SIG-M5 treated with dmso at 0.1 percent for 504 hours (cell line): Measurements from ENCODE around the gene SLC16A2.

Source experiments
- DNase-seq: peaks from one replicate; lab custom pipeline; 2025; ENCODE audit not compliant: unreplicated experiment; lab: John Stamatoyannopoulos, UW

The SLC16A2 gene

DNA sequence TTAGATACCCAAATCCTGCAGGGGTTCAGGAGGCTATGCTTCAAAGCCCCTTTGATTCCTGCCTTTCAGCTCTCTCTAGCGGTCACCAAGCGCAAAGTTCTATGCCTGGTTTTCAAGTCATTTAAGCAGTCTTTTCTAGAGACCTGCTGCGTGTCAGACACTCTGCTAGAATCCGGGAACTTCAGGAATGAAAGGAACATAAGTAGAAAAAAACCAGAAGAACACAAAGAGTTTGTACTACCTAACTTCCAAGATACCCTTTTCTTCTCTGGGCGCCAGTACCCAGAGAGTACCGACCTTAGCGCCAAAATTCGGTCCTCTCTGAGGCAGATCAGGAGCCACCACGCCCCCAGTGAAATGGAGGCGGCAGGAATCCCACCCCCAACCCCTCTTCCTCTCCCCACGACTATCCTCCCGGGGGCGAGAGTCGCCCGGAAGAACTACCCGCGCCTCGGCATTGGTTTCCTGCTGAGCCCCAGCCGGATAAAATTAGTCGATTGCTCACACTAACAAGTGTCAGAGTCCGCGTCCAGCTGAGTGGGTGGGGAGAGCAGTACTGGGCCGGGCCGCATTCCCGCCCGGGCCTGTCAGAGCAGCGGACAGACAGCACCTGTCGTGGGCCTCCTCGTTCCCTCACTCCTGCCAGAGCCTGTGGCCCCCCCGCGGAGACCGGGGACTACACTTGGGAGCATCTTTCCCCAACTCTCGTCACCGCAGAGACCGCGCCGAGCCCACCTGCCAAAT is 114.3 kb downstream of the SLC16A2 start:
- DNase-seq: no peak

DNA sequence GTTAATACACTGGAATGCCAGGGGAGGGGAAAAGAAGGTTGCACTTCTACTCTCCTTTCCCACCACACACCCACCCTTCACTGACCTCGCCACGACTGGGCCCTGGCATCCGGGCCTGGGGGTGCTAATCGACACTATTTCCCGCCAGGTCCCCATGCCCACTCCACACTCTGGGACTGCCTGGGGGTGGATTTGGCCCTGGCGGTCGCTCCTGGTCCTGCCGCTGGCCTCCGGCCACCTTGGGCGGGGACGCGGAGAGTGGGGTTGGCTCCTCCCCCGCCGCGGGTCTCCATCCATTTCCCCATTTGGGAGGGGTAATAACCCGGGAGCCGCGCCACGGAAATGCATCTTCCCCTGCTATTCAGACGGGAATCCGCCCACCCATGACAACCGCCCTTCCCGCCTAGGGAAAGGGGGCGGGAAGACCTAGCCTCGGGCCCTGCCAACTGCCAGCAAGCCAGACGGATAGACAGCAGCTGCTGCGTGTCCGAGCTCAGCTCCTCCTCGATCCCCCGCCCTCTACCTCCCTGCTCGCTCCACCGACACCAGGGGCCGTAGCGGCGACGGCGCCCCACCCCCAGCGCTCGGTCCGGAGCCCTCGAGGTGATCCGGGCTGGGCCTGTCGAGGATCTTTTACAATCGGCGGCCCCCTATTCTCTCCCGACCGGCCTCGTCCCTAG is 115.0 kb downstream of the SLC16A2 start:
- DNase-seq: no peak

DNA sequence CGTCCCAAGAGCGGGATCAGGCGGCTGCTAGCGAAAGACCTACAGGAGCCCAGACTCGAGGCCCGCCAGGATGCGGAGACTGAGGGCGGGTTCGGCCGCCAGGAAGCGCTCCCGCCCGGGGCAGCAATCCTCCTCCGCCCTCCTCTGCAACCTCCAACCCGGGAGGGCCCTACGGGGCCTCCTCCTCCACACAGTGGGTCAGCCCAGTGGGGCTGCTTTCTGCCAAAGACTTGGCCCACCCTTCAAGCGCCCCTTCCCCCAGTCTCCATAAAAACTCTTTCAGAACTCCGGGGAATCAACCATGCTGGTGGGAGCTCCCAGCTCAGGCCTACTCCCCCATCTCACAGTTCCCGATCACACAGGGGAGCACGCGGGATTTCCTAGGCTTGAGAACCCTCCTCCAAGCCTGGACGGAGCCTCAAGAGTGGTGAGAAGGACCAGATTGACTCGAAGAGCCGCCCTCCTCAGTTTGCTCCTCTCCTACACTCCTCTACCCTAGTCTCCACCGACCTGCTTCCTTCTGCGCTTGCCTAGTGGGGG is 115.6 kb downstream of the SLC16A2 start:
- DNase-seq: no peak

DNA sequence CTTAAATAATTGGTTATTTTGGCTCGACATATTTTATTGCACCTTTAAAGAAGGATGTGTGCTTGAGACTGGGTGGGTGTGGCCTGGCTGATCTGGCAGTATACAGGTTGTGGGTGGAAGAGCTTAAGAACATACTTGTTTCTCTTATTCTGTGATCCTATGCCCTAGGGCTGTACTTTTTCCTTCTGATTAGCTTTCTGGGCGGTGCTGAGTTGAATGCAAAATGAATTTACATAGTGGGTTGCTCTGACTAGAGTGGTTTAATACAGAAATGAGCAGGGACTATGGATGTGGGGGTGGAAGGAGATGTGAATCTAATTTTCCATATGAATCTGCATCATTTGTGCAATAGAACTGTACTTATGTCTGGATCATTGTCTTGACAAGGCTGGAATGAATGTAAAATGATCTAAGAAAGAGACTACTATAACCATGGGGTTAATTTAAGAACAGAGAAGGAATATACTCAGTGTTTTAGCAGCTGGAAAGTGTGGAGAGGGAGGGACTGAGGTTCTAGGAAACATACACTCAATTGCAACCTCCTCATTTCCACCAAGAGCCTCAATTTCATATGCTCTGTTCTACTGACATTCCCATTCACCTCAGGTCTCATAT is 119.4 kb downstream of the SLC16A2 start:
- no peak for DNase-seq

DNA sequence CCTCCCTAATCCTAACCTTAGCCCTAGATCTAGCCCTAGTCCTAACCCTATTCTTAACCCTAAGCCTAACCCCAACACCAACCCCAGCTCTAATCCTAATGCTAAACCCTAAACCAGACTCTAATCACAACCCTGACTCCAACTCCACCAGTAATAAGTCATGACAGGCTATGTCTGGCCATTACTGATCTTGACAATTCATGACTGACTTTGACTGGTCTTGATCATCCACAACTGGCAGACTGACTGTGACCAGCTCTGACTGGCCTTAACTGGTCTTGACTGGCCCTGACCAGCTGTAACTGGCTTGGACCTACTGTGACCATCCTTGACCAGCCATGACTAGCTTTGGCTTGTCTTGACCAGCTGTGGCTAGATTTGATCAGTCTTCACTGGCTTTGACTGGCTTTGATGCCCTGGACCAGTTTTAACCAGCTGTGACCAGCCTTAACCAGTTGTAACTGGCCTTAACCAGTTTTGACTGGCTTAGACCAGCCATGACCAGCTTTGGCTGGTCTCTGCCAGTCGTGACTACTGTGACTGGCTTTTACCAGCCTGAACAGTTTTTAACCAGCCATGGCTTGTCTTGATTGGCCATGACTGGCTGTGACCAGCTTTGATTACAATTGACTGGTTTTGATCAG is 124.7 kb downstream of the SLC16A2 start:
- no peak for DNase-seq

DNA sequence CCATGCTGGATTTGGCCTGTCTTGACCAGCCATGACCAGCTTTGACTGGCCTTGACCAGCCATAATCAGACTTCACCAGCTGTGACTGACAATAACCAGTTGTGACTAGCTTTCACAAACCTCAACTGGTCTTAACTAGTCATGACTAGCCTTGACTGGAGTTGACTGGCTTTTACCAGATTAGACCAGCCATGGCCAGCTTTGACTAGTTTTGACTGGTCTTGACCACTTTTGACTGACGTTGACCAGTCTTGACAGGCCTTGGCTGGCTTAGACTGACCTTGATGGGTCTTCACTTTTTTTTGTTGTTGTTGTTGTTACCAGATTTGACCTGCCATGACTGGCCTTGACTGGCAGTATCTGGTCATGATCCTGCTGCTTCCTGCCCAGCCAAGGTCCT is 125.7 kb downstream of the SLC16A2 start:
- no peak for DNase-seq

GRCh38 chrX:74550295-74550802 is 129.1 kb downstream of the SLC16A2 start:
- peak; percentile 68 for DNase-seq

GRCh38 chrX:74551934-74552333 is 130.6 kb downstream of the SLC16A2 start:
- DNase-seq: no peak

DNA sequence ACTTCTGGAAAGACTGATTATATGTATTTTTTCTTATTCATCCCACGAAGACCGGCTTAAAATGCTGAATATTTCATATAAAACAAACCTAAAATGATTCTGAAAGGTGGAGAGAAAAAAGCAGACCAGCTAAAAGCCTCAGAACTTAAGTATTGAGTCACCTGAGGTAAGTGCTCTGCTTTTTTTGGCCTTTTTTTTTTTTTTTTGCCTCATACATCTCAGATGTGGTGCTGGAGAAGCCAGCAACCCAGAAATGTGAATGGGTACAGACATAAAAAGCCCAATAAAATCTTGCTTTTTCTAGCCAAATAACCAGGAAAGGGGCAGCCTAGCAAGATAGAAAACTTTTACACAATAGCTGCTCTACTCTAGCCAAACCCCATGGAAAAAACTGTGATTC is 136.1 kb downstream of the SLC16A2 start:
- no peak for DNase-seq

DNA sequence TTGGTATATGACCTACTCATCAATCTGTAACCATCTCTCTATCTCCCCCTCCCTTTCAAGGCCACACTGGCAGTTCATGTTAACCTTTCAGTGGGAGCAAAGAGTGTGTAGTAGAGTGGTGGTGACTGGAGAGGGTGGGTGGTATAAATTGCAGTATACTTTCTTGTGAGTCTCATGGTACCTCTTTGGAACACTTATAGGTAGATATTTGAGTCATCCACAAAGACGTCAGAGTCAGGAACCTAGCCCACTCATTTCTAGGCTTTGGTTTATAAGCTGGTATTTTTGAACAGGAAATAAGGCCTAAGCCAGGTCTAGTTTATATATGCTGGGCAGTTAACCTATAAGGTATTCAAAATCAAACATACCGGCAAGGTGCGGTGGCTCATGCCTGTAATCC is 156.8 kb downstream of the SLC16A2 start:
- no peak for DNase-seq

DNA sequence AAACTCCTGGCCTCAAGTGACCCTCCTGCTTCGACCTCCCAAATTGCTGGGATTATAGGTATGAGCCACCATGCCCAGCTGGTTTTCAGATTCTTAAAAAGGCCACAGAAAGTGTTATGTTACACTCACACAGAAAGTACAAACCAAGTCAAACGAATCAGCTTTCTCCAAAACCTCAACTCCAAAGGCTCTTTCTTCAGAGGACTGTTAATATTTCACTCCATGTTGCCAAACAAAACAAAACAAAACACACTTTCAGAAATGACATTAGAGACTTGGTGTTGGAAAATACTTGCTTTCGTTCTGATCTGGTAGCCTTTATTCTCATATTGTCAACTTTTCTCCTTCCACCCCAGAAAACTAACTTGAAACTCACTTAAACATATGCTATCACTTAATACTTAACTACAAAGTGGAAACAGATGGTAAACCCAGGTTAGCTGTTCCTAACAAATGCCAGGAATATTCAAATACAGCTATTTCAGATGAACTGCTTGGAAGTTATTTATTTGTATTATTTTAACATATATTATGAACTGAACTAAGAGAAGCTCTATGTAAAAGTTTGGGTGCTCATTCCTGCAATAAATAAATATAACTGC is 158.4 kb downstream of the SLC16A2 start:
- no peak for DNase-seq
